OCI-LY7 (cell line): ENCODE measurements around the gene RRBP1.

ENCODE experiments used
- CTCF ChIP-seq: fragments of 200-600 bp; sonication (generic); conservative IDR thresholded peaks from 2 replicates; pipeline ENCODE4 v1.5.1; 2014; ENCODE audit warnings: mild to moderate bottlenecking, antibody characterized with exemption, low read length, moderate library complexity, mixed read lengths
- EZH2phosphoT487 ChIP-seq: fragments of 200-600 bp; sonication (generic); IDR thresholded peaks from 2 replicates; pipeline ENCODE4 v1.6.1; 2018; ENCODE audit warnings: low read depth, borderline replicate concordance, mild to moderate bottlenecking, mixed run types, antibody characterized with exemption, low read length, moderate library complexity, mixed read lengths

DNA sequence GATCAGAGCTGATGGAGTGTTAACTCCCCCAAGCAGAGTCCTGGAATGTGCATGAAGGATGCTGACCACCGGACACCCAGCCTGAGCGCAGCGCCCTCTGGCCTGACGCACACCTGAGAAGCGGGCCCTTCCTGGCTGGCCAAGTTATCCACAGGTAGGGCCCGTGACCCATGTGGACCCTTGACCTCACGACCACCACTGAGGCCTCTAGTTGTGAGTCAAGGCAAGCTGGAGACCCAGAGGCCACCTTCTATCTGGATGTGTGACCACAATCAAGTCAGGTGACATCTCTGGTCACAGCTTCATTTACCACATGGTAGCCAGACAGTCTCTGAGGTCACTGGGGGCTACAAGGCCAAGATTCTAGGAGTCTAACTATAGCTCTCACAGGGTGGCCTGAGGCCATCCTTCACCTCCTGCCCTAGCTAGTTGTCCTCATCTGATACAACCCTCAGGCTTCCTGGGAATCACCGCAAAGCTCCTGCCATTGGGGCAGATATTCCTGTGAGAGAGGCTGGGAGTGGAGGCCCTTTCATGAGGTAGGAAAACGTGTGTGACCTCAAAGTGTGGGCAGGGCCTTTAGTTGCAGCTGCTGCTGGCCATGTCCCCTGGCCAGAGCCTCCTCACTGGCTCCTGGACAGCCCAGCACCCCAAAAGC, 59.1 kb downstream of the RRBP1 start:
- TF ChIP-seq EZH2phosphoT487 (no peak), CTCF (no peak)
